ENCODE data around the gene ZDHHC18.
A peak's percentile ranks its signal among the peaks of the same experiment; 100 is the strongest.

ZDHHC18 gene

DNA sequence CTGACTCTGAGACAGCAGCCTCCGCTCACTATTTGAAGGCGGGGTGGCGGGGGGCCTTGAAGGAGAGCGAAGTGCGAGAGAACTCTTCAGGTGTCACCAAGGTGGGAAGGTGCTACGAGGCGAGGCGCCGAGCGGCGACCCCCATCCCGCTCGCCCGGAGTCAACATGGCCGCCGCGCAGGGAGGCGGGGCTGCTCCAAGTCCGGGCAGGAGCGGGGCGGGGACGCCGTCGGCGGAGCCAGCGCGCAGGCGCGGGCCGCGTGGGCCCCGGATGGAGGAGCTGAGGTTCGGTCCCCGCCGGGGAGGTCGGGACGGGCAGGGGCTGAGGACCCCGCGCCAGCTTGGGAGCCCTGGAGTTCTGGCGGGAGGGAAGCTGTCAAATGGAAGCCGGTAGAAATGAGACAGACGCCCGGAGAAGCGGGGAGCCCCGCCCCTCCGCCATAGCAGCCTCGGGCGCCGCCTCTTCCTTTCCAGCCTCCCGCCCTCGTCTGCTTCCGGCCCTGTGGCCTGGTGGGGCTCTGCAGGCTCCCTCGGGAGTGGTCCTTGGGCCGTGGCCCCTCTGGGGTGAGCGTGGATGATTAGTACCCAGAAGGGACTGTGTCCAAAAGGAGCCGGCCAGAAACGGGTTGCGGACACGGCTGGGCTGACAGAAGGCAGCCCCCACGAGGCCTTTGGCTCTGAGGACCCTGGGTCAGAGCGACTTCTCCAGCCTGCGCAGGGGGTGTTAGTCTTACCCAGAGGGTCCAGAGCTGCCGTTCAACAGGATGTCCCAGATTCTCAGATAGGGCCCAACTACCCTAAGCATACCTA lies 38.6 kb upstream of the ZDHHC18 start, which contains the start of gene PIGV (continued):
- TF ChIP-seq, protein P1, sequence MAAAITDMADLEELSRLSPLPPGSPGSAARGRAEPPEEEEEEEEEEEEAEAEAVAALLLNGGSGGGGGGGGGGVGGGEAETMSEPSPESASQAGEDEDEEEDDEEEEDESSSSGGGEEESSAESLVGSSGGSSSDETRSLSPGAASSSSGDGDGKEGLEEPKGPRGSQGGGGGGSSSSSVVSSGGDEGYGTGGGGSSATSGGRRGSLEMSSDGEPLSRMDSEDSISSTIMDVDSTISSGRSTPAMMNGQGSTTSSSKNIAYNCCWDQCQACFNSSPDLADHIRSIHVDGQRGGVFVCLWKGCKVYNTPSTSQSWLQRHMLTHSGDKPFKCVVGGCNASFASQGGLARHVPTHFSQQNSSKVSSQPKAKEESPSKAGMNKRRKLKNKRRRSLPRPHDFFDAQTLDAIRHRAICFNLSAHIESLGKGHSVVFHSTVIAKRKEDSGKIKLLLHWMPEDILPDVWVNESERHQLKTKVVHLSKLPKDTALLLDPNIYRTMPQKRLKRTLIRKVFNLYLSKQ (tag by site-specific recombination; IDR thresholded peaks at IDR 0.05; ENCODE audit: borderline replicate concordance), result no peak
- TF ChIP-seq, protein P2, sequence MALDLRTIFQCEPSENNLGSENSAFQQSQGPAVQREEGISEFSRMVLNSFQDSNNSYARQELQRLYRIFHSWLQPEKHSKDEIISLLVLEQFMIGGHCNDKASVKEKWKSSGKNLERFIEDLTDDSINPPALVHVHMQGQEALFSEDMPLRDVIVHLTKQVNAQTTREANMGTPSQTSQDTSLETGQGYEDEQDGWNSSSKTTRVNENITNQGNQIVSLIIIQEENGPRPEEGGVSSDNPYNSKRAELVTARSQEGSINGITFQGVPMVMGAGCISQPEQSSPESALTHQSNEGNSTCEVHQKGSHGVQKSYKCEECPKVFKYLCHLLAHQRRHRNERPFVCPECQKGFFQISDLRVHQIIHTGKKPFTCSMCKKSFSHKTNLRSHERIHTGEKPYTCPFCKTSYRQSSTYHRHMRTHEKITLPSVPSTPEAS (tag by site-specific recombination; IDR thresholded peaks at IDR 0.05), result no peak
- TF ChIP-seq ZNF830 (tag by site-specific recombination; IDR thresholded peaks at IDR 0.05; ENCODE audit: low read depth) (no peak), ZNF175 (tag by site-specific recombination; IDR thresholded peaks at IDR 0.05) (no peak), REPIN1 (tag by site-specific recombination; IDR thresholded peaks at IDR 0.05; ENCODE audit: low read depth) (no peak), ZFP3 (tag by site-specific recombination; IDR thresholded peaks at IDR 0.05; ENCODE audit: low read depth) (no peak), ZNF792 (tag by site-specific recombination; IDR thresholded peaks at IDR 0.05) (no peak), ZNF548 (tag by site-specific recombination; IDR thresholded peaks at IDR 0.05) (no peak), ZNF433 (tag by site-specific recombination; IDR thresholded peaks at IDR 0.05; ENCODE audit: low read depth) (no peak), YY2 (tag by site-specific recombination; IDR thresholded peaks at IDR 0.05) (peak; percentile 67), ZFP37 (tag by site-specific recombination; IDR thresholded peaks at IDR 0.05) (no peak; the same call in 1 of the 2 replicates), TRIM28 (IDR thresholded peaks at IDR 0.05; ENCODE audit: borderline replicate concordance, low read length) (no peak; the same call in 1 of the 2 replicates), ZNF660 (tag by site-specific recombination; IDR thresholded peaks at IDR 0.05) (peak; percentile 77; the same call in 1 of the 2 replicates), BCL11B (tag by site-specific recombination; IDR thresholded peaks at IDR 0.05; ENCODE audit: low read depth) (peak; percentile 52; the same call in 1 of the 2 replicates), GLI4 (tag by site-specific recombination; IDR thresholded peaks at IDR 0.05) (no peak), ZNF335 (tag by site-specific recombination; conservative IDR thresholded peaks at IDR 0.05) (peak; percentile 98), ZBTB21 (tag by site-specific recombination; IDR thresholded peaks at IDR 0.05) (no peak), ZNF350 (tag by site-specific recombination; IDR thresholded peaks at IDR 0.05) (no peak), HOXC10 (CRISPR knock-in tag; IDR thresholded peaks at IDR 0.05) (no peak), ZNF140 (tag by site-specific recombination; IDR thresholded peaks at IDR 0.05) (no peak), ZNF266 (tag by site-specific recombination; IDR thresholded peaks at IDR 0.05; ENCODE audit: low read depth) (no peak), ZFP41 (tag by site-specific recombination; IDR thresholded peaks at IDR 0.05; ENCODE audit: borderline replicate concordance) (no peak), ZNF416 (tag by site-specific recombination; IDR thresholded peaks at IDR 0.05) (no peak), ZNF670 (tag by site-specific recombination; IDR thresholded peaks at IDR 0.05; ENCODE audit: low read depth) (no peak), ZNF132 (tag by site-specific recombination; IDR thresholded peaks at IDR 0.05; ENCODE audit: borderline replicate concordance) (no peak)
- TF ChIP-seq, protein P3, sequence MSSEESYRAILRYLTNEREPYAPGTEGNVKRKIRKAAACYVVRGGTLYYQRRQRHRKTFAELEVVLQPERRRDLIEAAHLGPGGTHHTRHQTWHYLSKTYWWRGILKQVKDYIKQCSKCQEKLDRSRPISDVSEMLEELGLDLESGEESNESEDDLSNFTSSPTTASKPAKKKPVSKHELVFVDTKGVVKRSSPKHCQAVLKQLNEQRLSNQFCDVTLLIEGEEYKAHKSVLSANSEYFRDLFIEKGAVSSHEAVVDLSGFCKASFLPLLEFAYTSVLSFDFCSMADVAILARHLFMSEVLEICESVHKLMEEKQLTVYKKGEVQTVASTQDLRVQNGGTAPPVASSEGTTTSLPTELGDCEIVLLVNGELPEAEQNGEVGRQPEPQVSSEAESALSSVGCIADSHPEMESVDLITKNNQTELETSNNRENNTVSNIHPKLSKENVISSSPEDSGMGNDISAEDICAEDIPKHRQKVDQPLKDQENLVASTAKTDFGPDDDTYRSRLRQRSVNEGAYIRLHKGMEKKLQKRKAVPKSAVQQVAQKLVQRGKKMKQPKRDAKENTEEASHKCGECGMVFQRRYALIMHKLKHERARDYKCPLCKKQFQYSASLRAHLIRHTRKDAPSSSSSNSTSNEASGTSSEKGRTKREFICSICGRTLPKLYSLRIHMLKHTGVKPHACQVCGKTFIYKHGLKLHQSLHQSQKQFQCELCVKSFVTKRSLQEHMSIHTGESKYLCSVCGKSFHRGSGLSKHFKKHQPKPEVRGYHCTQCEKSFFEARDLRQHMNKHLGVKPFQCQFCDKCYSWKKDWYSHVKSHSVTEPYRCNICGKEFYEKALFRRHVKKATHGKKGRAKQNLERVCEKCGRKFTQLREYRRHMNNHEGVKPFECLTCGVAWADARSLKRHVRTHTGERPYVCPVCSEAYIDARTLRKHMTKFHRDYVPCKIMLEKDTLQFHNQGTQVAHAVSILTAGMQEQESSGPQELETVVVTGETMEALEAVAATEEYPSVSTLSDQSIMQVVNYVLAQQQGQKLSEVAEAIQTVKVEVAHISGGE (tag by site-specific recombination; conservative IDR thresholded peaks at IDR 0.05; ENCODE audit: low read depth), result peak; percentile 83
- TF ChIP-seq, protein P4, sequence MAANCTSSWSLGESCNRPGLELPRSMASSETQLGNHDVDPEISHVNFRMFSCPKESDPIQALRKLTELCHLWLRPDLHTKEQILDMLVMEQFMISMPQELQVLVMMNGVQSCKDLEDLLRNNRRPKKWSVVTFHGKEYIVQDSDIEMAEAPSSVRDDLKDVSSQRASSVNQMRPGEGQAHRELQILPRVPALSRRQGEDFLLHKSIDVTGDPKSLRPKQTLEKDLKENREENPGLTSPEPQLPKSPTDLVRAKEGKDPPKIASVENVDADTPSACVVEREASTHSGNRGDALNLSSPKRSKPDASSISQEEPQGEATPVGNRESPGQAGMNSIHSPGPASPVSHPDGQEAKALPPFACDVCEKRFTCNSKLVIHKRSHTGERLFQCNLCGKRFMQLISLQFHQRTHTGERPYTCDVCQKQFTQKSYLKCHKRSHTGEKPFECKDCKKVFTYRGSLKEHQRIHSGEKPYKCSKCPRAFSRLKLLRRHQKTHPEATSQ (tag by site-specific recombination; IDR thresholded peaks at IDR 0.05), result no peak
- TF ChIP-seq, protein P5, sequence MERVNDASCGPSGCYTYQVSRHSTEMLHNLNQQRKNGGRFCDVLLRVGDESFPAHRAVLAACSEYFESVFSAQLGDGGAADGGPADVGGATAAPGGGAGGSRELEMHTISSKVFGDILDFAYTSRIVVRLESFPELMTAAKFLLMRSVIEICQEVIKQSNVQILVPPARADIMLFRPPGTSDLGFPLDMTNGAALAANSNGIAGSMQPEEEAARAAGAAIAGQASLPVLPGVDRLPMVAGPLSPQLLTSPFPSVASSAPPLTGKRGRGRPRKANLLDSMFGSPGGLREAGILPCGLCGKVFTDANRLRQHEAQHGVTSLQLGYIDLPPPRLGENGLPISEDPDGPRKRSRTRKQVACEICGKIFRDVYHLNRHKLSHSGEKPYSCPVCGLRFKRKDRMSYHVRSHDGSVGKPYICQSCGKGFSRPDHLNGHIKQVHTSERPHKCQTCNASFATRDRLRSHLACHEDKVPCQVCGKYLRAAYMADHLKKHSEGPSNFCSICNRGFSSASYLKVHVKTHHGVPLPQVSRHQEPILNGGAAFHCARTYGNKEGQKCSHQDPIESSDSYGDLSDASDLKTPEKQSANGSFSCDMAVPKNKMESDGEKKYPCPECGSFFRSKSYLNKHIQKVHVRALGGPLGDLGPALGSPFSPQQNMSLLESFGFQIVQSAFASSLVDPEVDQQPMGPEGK (tag by site-specific recombination; IDR thresholded peaks at IDR 0.05), result peak; percentile 67
- TF ChIP-seq, protein P6, sequence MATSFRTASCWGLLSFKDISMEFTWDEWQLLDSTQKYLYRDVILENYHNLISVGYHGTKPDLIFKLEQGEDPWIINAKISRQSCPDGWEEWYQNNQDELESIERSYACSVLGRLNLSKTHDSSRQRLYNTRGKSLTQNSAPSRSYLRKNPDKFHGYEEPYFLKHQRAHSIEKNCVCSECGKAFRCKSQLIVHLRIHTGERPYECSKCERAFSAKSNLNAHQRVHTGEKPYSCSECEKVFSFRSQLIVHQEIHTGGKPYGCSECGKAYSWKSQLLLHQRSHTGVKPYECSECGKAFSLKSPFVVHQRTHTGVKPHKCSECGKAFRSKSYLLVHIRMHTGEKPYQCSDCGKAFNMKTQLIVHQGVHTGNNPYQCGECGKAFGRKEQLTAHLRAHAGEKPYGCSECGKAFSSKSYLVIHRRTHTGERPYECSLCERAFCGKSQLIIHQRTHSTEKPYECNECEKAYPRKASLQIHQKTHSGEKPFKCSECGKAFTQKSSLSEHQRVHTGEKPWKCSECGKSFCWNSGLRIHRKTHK (tag by site-specific recombination; IDR thresholded peaks at IDR 0.05), result no peak

Measured in HEK293 (cell line).